Breast epithelium (tissue), 4 donors: Measurements from ENCODE around the gene IGSF11. TPM values are rescaled to one million over a fixed set of nuclear protein-coding genes. Genes with fewer than 3 reads are reported as not detected.
"Not testable (repeated sequence)": the region's sequence is repeated elsewhere in the genome, so short reads cannot be mapped to it uniquely, and the experiment has no call there.

ENCODE experiments used
- DNase-seq, 2 donors: peaks; one replicate each; pipeline ENCODE4 v3.0.0-alpha.2; 2019; ENCODE audit warnings: low spot score in 2 of 2
- H3K27ac ChIP-seq, 2 donors: fragments of 200-600 bp; sonication (generic) in 1 of 2; one replicate each; pipeline ENCODE4 v1.5.1; 2016 to 2019; ENCODE audit warnings: mild to moderate bottlenecking in 1 of 2
- H3K27me3 ChIP-seq, 2 donors: fragments of 200-600 bp; sonication (generic) in 1 of 2; one replicate each; pipeline versions ENCODE4 v1.5.1 to v1.6.0; 2017 to 2019; ENCODE audit warnings: control low read depth in 1 of 2, mild to moderate bottlenecking in 1 of 2
- H3K36me3 ChIP-seq: fragments of 200-600 bp; one replicate; pipeline ENCODE4 v1.5.1; 2019
- H3K4me1 ChIP-seq, 2 donors: fragments of 200-600 bp; sonication (generic); one replicate each; pipeline ENCODE4 v1.5.1; 2016 to 2019; ENCODE audit warnings: control low read depth in 1 of 2
- H3K4me3 ChIP-seq, 3 donors: fragments of 200-600 bp; sonication (generic); 1 replicate in 2 of 3; 2 replicates in 1 of 3; pipeline ENCODE4 v1.5.1; 2016 to 2019; ENCODE audit warnings: mild to moderate bottlenecking in 3 of 3, moderate library complexity in 2 of 3
- H3K9me3 ChIP-seq, 2 donors: fragments of 200-600 bp; sonication (generic) in 1 of 2; one replicate each; pipeline ENCODE4 v1.5.1; 2016 to 2019; ENCODE audit warnings: control low read depth in 1 of 2
- CTCF ChIP-seq, 3 donors: fragments of 450-650 bp; IDR thresholded peaks; one replicate each; pipeline ENCODE4 v1.5.1; 2016 to 2017; ENCODE audit warnings: antibody characterized with exemption in 3 of 3, mild to moderate bottlenecking in 3 of 3, moderate library complexity in 3 of 3
- POLR2A ChIP-seq: fragments of 450-650 bp; IDR thresholded peaks from one replicate; pipeline ENCODE4 v1.6.1; 2016; ENCODE audit warnings: antibody characterized with exemption, mild to moderate bottlenecking, moderate library complexity
- POLR2AphosphoS5 ChIP-seq, 3 donors: sonication (generic); formaldehyde crosslinking; IDR thresholded peaks; one replicate each; pipeline ENCODE4 v1.6.1; 2017; ENCODE audit warnings: antibody characterized with exemption in 3 of 3
- intact Hi-C: fragments of 100-400 bp; cut with DNase I; formaldehyde crosslinking; loops from one replicate; pipeline ENCODE4 v1.15.1; 2023; ENCODE audit warnings: low total_unique reads
- total RNA-seq, 3 donors: library from RNA; depleted of rRNA; stranded (reverse); fragments of >200 nt; gene quantifications; one replicate each; pipeline ENCODE4 v1.1.0, GENCODE V29; 2016

The IGSF11 gene
- total RNA-seq, 3 donors from 2014 or later: under 0.01 to 1.9 (median 1.3) TPM

- no peak overlapping the region for H3K27ac ChIP-seq
- no peaks in the 10 kb centered on the region for H3K36me3 ChIP-seq
- no peaks in the 10 kb centered on the region for H3K27me3 ChIP-seq
- intact Hi-C loops: no loop called here
- DNase-seq: no peak
- TF ChIP-seq CTCF (IDR thresholded peaks at IDR 0.05) (no peak), POLR2AphosphoS5 (IDR thresholded peaks at IDR 0.05) (no peak), POLR2A (no peak)
- peaks cover 0 to 11% of the 10 kb centered on the region in 2 donors for H3K9me3 ChIP-seq
- no peak overlapping the region for H3K4me3 ChIP-seq
- H3K4me1 ChIP-seq: no peaks in the 10 kb centered on the region
Measured at GRCh38 chr3:118859950-118860349, 174.7 kb downstream of the IGSF11 start.

GRCh38 chr3:118851466-118852193, 183.0 kb downstream of the IGSF11 start:
- H3K27me3 ChIP-seq, H3K27ac ChIP-seq, intact Hi-C loops, H3K36me3 ChIP-seq, DNase-seq, H3K4me3 ChIP-seq, H3K4me1 ChIP-seq: not testable (repeated sequence)
- H3K9me3 ChIP-seq: peaks cover 0 to 20% of the 10 kb centered on the region in 2 donors

- Histone ChIP-seq H3K27ac (no peak overlapping the region), H3K4me3 (no peak overlapping the region), H3K9me3 (peaks cover 0 to 20% of the 10 kb centered on the region in 2 donors), H3K36me3 (no peaks in the 10 kb centered on the region), H3K27me3 (no peaks in the 10 kb centered on the region), H3K4me1 (no peaks in the 10 kb centered on the region)
- no peak for TF ChIP-seq POLR2AphosphoS5 (IDR thresholded peaks at IDR 0.05)
- TF ChIP-seq CTCF (IDR thresholded peaks at IDR 0.05): no peak
- no peak for TF ChIP-seq POLR2A
- no peak for DNase-seq
- intact Hi-C loops: no loop called here
Measured at GRCh38 chr3:118850687-118851086, 184.0 kb downstream of the IGSF11 start.

Other genes starting within 250 kb of the IGSF11 start
- gene TEX55, start 111.3 kb upstream of the IGSF11 start, total RNA-seq: not detected
- 1 to 10 TPM in 1 of 3 donors, not detected in 2; 6.7 TPM for gene UPK1B, start 138.8 kb upstream of the IGSF11 start, total RNA-seq
- gene B4GALT4, start 206.0 kb upstream of the IGSF11 start, total RNA-seq: 10 to 100 TPM; 14.1 to 22.5 (median 19.3) TPM